Sigmoid colon (tissue), 4 donors: Measurements from ENCODE around the gene RIMBP2.

Experiments
- CTCF ChIP-seq, 4 experiments: fragments of 450-650 bp in 3 of 4; fragments of 200-600 bp in 1 of 4; IDR thresholded peaks; one replicate each; pipeline ENCODE4 v1.5.1; 2016 to 2019; ENCODE audit warnings: antibody characterized with exemption in 4 of 4, mild to moderate bottlenecking in 3 of 4, moderate library complexity in 2 of 4
- POLR2A ChIP-seq, 2 donors: fragments of 450-650 bp; IDR thresholded peaks; one replicate each; pipeline ENCODE4 v1.6.1; 2016; ENCODE audit warnings: antibody characterized with exemption in 2 of 2, mild to moderate bottlenecking in 2 of 2, moderate library complexity in 2 of 2
- POLR2AphosphoS5 ChIP-seq, 4 donors: sonication (generic); formaldehyde crosslinking; IDR thresholded peaks; one replicate each; pipeline ENCODE4 v1.6.1; 2017; ENCODE audit warnings: antibody characterized with exemption in 4 of 4

DNA sequence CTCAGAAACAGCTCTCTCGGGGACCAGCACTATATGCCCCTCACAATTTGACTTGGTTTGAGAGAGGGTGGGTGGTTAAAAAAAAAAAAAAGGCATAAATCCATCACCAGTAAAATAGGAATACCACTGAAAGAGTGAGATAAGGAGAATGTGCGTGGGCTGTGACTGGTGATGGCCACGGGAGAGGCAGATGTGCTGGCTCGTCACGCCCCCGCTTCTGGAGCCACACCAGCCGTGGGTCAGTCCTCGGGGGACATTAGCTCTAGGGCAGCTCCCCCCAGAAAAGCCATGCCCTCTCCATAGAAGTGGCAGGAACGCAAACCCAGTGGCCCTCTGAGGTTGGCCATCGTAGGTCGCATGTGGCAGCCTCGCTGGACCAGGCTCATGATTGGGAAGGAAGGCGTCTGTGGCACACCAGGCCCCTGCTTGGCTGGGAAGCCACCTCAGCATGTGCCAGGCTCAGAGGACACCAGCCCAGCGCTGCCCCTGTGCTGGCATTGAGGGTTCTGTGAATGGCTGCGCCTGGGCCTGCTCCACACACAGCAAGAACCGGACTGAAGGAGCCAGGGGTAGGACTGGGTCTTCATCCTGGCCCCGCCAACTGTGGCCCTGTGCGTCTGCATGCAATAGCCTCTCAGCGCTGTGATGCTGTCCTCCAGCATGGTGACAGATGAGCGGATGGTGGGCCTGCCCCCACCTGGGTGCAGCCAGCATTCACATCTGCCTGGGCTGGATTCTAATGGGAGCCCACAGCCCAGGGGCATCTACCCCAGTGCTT, 267.9 kb downstream of the RIMBP2 start:
- TF ChIP-seq CTCF (IDR thresholded peaks at IDR 0.05), result no peak
- no peak for TF ChIP-seq POLR2A (IDR thresholded peaks at IDR 0.05)
- TF ChIP-seq POLR2AphosphoS5 (IDR thresholded peaks at IDR 0.05), result no peak
